ENCODE measurements around the gene GAS7. TPM values are rescaled to one million over a fixed set of nuclear protein-coding genes. Genes with fewer than 3 reads are reported as not detected.

The GAS7 gene
- total and polyA plus RNA-seq, 10 of the 15 experiments (the other 5 are each of a cell fraction or from before 2014, with no cell fraction given), result 2.3 to 53.4 (median 24.0) TPM

- H3K9ac ChIP-seq (ENCODE audit: control insufficient read depth, insufficient read depth, low read length), result no peak overlapping the region
- intact Hi-C loops (cut with micrococcal nuclease; ENCODE audit: unreplicated experiment), result no loop called here
- H3K4me3 ChIP-seq, result no peak overlapping the region
- H3K9me3 ChIP-seq (replicated peaks; ENCODE audit: control insufficient read depth, insufficient read depth, low read length), result no peaks in the 10 kb centered on the region
- ChIA-PET POLR2A (no interaction called here), SMC1A (ENCODE audit: uncharacterized antibody, unreplicated experiment) (no interaction called here), CTCF (no interaction called here), RAD21 (ENCODE audit: unreplicated experiment) (no interaction called here)
- BruUV-seq (replicated peaks), result no TSS peak
- ATAC-seq, result no peak
- no peak for FAIRE-seq
- H3K27me3 ChIP-seq (replicated peaks in 1 of 2; ENCODE audit: control insufficient read depth in 2 of 2, insufficient read depth in 2 of 2, low read length in 1 of 2), result no peaks in the 10 kb centered on the region
- no peaks in the 10 kb centered on the region for H4K20me1 ChIP-seq (ENCODE audit: control insufficient read depth, insufficient read depth)
- DNase-seq (ENCODE audit: low read depth, low spot score), result no peak
- no peaks in the 10 kb centered on the region for H3K4me1 ChIP-seq (ENCODE audit: control insufficient read depth, insufficient read depth, low read length)
- 42% methylated on average over 5 of the region's 5 CpGs for WGBS (ENCODE audit: insufficient coverage, insufficient replicate concordance, low lambda C conversion rate, missing lambda C conversion rate)
- no peaks in the 10 kb centered on the region for H3K79me2 ChIP-seq (ENCODE audit: control insufficient read depth, insufficient read depth, low read length)
- no peak overlapping the region for H3K4me2 ChIP-seq (ENCODE audit: control insufficient read depth, insufficient read depth)
- H3K27ac ChIP-seq (ENCODE audit: control insufficient read depth, insufficient read depth), result no peak overlapping the region
- H3K36me3 ChIP-seq (ENCODE audit: control insufficient read depth in 2 of 2, insufficient read depth in 2 of 2, low read length in 1 of 2), result no peaks in the 10 kb centered on the region
- H2AFZ ChIP-seq (ENCODE audit: control insufficient read depth, low read depth, low read length), result no peak overlapping the region
- in situ Hi-C loops (cut with MboI), result no loop called here
- TF ChIP-seq SMARCA5 (IDR thresholded peaks at IDR 0.05) (no peak), POU2F2 (IDR thresholded peaks at IDR 0.05; ENCODE audit: borderline replicate concordance, low read depth, low read length) (no peak), POLR2AphosphoS5 (IDR thresholded peaks at IDR 0.05; ENCODE audit: low read length) (no peak), BMI1 (IDR thresholded peaks at IDR 0.05; ENCODE audit: borderline replicate concordance) (no peak), JUND (IDR thresholded peaks at IDR 0.05; ENCODE audit: low read depth, low read length) (no peak), ZNF687 (IDR thresholded peaks at IDR 0.05) (no peak), PRDM15 (CRISPR knock-in tag; IDR thresholded peaks at IDR 0.05) (no peak), ZNF384 (IDR thresholded peaks at IDR 0.05; ENCODE audit: borderline replicate concordance, low read depth, low read length) (no peak), JUNB (IDR thresholded peaks at IDR 0.05) (no peak), FOS (IDR thresholded peaks at IDR 0.05; ENCODE audit: borderline replicate concordance, extremely low read depth, insufficient read length) (no peak), CEBPB (IDR thresholded peaks at IDR 0.05; ENCODE audit: borderline replicate concordance in 1 of 2, low read depth in 2 of 2, low read length in 2 of 2) (no peak), USF2 (IDR thresholded peaks at IDR 0.05; ENCODE audit: borderline replicate concordance, low read depth, low read length) (no peak), RCOR1 (conservative IDR thresholded peaks at IDR 0.05; ENCODE audit: low read depth, low read length) (no peak)
Observed at GRCh38 chr17:10130677-10131076, 67.7 kb downstream of the GAS7 start.
